Measurements from ENCODE around the gene RC3H2. TPM values are rescaled to one million over a fixed set of nuclear protein-coding genes. Genes with fewer than 3 reads are reported as not detected.

The RC3H2 gene
- total and polyA plus RNA-seq, 12 donors: 8.0 to 42.2 (median 30.7) TPM

GRCh38 chr9:122848256-122848943 is 56.8 kb downstream of the RC3H2 start:
- no peak overlapping the region for H3K27ac ChIP-seq
- H3K4me3 ChIP-seq: no peak overlapping the region
- no peak for DNase-seq
- intact Hi-C loops (cut with DNase I): no loop called here
- H3K4me1 ChIP-seq (replicated peaks in 1 of 2): no peaks in the 10 kb centered on the region
- no peaks in the 10 kb centered on the region for H3K27me3 ChIP-seq
- no peak for TF ChIP-seq CTCF (IDR thresholded peaks at IDR 0.05)
- TF ChIP-seq POLR2A (IDR thresholded peaks at IDR 0.05): no peak
- H3K9me3 ChIP-seq (replicated peaks in 1 of 3): no peaks in the 10 kb centered on the region
- H3K36me3 ChIP-seq (replicated peaks in 1 of 2): peaks cover 0 to 39% of the 10 kb centered on the region in 2 donors
- WGBS, 4 donors: 71 to 87% (median 80%) methylated on average over 2 of the region's 2 CpGs

DNA sequence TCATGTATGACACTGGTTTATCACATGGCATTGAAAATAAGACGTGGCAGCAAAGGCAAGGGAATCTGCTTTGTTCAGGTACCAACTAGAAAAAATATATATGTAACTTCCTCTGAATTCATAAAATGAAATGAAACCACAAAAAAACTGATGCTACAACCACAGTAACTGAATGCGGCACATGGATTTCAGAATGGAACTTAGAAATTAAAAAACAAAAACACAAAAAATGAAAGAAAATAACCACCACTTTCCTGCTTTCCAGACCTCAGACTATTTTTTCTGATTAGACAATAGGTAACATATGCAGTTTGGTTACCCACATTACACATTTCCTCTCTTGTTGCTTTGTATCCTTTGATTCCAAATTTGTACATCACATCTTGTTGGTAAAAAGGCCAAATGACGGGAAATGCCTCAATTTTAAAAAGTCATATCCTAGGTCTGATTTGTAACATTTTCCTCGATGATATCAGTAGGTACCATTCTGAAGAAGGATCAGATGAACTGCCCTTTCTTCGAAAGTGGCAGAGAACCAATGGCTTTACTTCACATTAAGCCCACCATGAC is 58.7 kb downstream of the RC3H2 start:
- intact Hi-C loops (cut with DNase I): no loop called here
- 89 to 95% (median 92%) methylated on average over 5 of the region's 5 CpGs for WGBS, 4 donors
- TF ChIP-seq POLR2A (IDR thresholded peaks at IDR 0.05): no peak
- no peak for TF ChIP-seq CTCF (IDR thresholded peaks at IDR 0.05)
- H3K27me3 ChIP-seq: no peaks in the 10 kb centered on the region
- H3K4me1 ChIP-seq (replicated peaks in 1 of 2): no peaks in the 10 kb centered on the region
- H3K4me3 ChIP-seq: no peak overlapping the region
- no peak for DNase-seq
- no peak overlapping the region for H3K27ac ChIP-seq
- peaks cover 0 to 37% of the 10 kb centered on the region in 2 donors for H3K36me3 ChIP-seq (replicated peaks in 1 of 2)
- H3K9me3 ChIP-seq (replicated peaks in 1 of 3): no peaks in the 10 kb centered on the region

DNA sequence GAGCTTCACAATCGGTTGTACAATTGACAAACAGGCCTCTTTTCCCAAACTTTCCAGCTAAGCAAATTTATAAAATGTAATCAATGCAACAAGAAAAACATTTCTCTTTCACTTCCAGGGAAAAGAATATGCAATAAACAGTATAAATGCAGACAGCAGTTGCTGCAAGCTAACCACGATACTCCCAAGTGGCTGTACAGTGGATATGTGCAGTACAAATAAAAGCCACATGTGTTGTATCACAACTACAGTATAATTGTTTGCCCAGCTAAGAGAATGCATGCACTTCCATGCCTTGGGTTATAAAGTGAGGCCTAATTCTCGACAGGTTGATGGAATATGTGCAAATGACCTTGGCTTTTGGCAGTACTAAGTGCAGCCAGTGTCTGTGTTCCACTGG is 60.0 kb downstream of the RC3H2 start:
- DNase-seq: no peak
- 75 to 82% (median 78%) methylated on average over 3 of the region's 3 CpGs for WGBS, 4 donors

DNA sequence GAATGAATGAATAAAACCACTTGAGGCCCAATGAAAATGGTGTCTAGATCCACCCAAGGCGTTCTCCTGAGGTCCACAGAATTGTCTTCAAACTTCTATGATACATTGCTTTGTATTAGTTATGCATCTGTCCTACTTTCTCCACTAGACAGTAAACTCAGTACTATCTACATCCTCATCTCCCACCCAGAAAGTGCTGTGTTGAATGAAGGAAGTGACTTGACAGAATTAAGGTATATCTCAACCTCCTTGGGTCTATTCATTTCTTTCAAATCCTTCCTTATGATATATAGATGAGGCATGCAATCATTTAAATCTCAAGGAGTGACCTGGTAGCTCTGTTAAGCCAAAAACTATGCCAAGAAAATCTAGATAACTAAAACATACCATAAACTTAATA is 61.0 kb downstream of the RC3H2 start:
- TF ChIP-seq CTCF (IDR thresholded peaks at IDR 0.05) (no peak), POLR2A (IDR thresholded peaks at IDR 0.05) (no peak)
- H3K27ac ChIP-seq: no peak overlapping the region
- no peaks in the 10 kb centered on the region for H3K4me1 ChIP-seq (replicated peaks in 1 of 2)
- H3K36me3 ChIP-seq (replicated peaks in 1 of 2): peaks cover 0 to 17% of the 10 kb centered on the region in 2 donors
- H3K4me3 ChIP-seq: no peak overlapping the region
- intact Hi-C loops (cut with DNase I): no loop called here
- WGBS, 4 donors: 96 to 100% (median 100%) methylated on average over 1 of the region's 1 CpG
- H3K9me3 ChIP-seq (replicated peaks in 1 of 3): no peaks in the 10 kb centered on the region
- no peaks in the 10 kb centered on the region for H3K27me3 ChIP-seq
- no peak for DNase-seq

More for the DNA sequence above, 60.0 kb downstream of the RC3H2 start:
- Histone ChIP-seq H3K4me1 (replicated peaks in 1 of 2) (no peaks in the 10 kb centered on the region), H3K4me3 (no peak overlapping the region), H3K27ac (no peak overlapping the region), H3K36me3 (replicated peaks in 1 of 2) (peaks cover 0 to 27% of the 10 kb centered on the region in 2 donors), H3K27me3 (no peaks in the 10 kb centered on the region), H3K9me3 (replicated peaks in 1 of 3) (no peaks in the 10 kb centered on the region)
- TF ChIP-seq CTCF (IDR thresholded peaks at IDR 0.05) (no peak), POLR2A (IDR thresholded peaks at IDR 0.05) (no peak)
- intact Hi-C loops (cut with DNase I): no loop called here

All from adrenal gland (tissue), 12 donors.